Right atrium auricular region (tissue), 2 donors: ENCODE measurements around the gene ANKRD11. TPM values are rescaled to one million over a fixed set of nuclear protein-coding genes. Genes with fewer than 3 reads are reported as not detected.
"Not testable (repeated sequence)": the region's sequence is repeated elsewhere in the genome, so short reads cannot be mapped to it uniquely, and the experiment has no call there.

Experiments
- DNase-seq: peaks from one replicate; pipeline ENCODE4 v3.0.0-alpha.2; 2019; ENCODE audit warnings: low spot score
- H3K27ac ChIP-seq, 2 donors: fragments of 200-600 bp; sonication (generic); 1 replicate in 1 of 2; 2 replicates in 1 of 2; pipeline ENCODE4 v1.5.1; 2016 to 2019
- H3K27me3 ChIP-seq, 2 donors: fragments of 200-600 bp; sonication (generic); one replicate each; pipeline versions ENCODE4 v1.5.1 to v1.6.0; 2017 to 2019
- H3K36me3 ChIP-seq: fragments of 200-600 bp; sonication (generic); one replicate; pipeline ENCODE4 v1.5.1; 2016
- H3K4me1 ChIP-seq, 2 donors: fragments of 200-600 bp; sonication (generic); one replicate each; pipeline versions ENCODE4 v1.5.1 to v1.6.0; 2017 to 2019
- H3K4me3 ChIP-seq, 2 donors: fragments of 200-600 bp; sonication (generic); 1 replicate in 1 of 2; 2 replicates in 1 of 2; pipeline ENCODE4 v1.5.1; 2017 to 2019; ENCODE audit warnings: mild to moderate bottlenecking in 1 of 2, moderate library complexity in 1 of 2
- H3K9me3 ChIP-seq, 2 donors: fragments of 200-600 bp; sonication (generic); one replicate each; pipeline ENCODE4 v1.5.1; 2019
- CTCF ChIP-seq, 2 donors: fragments of 200-600 bp; sonication (generic); IDR thresholded peaks; one replicate each; pipeline ENCODE4 v1.5.1; 2019; ENCODE audit warnings: antibody characterized with exemption in 2 of 2
- total RNA-seq, 2 donors: library from RNA; depleted of rRNA; stranded (reverse); fragments of >200 nt; gene quantifications; one replicate each; pipeline ENCODE4 v1.1.0, GENCODE V29; 2016

ANKRD11 gene
- total RNA-seq, 2 donors from 2014 or later, result 55.2 to 68.1 TPM

- Histone ChIP-seq H3K4me1 (peaks cover 0 to 60% of the 10 kb centered on the region in 2 donors), H3K27me3 (no peaks in the 10 kb centered on the region), H3K9me3 (no peaks in the 10 kb centered on the region), H3K36me3 (peaks cover 16% of the 10 kb centered on the region), H3K4me3 (no peak overlapping the region), H3K27ac (peak overlapping the region in 1 of 2 donors; percentile 25)
- DNase-seq, result no peak
- TF ChIP-seq CTCF (IDR thresholded peaks at IDR 0.05), result no peak
These were observed 178.7 kb downstream of the ANKRD11 start for GRCh38 chr16:89311636-89312035.

DNA sequence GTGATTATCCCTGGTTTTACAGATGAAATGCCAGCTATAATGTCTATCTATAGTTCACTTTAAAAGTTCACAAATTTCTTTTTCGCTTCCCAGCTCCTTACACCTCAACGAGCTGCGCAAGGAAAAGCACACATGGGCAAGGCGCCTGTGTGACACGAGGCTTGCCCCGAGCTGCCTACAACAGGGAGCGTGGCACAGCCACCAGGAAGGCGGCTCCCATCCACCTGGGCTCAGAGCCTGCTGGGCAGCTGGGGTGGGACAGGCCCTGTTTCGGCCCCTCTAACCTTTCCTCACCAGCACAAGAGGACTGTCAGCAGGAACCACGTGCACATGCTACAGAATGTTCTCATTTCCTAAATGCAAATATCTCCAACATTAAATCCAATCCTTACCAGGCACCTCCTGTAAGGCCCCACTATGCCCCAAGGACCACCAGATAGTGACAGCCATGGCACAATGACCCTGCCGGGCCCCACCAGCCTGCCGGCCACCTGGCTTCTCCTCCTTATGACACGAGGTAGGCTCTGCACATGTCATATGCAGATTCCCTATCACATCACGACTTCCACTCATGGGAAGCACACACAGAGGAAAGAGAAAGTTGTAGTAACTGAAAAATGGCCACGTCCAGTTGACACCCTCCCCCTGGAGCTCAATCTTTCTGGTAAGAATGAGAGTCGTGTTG is 180.8 kb downstream of the ANKRD11 start:
- Histone ChIP-seq H3K4me1 (peaks cover 0 to 40% of the 10 kb centered on the region in 2 donors), H3K36me3 (peaks cover 22% of the 10 kb centered on the region), H3K27me3 (no peaks in the 10 kb centered on the region), H3K27ac (no peak overlapping the region), H3K9me3 (no peaks in the 10 kb centered on the region), H3K4me3 (no peak overlapping the region)
- TF ChIP-seq CTCF (IDR thresholded peaks at IDR 0.05), result no peak
- DNase-seq, result no peak

DNA sequence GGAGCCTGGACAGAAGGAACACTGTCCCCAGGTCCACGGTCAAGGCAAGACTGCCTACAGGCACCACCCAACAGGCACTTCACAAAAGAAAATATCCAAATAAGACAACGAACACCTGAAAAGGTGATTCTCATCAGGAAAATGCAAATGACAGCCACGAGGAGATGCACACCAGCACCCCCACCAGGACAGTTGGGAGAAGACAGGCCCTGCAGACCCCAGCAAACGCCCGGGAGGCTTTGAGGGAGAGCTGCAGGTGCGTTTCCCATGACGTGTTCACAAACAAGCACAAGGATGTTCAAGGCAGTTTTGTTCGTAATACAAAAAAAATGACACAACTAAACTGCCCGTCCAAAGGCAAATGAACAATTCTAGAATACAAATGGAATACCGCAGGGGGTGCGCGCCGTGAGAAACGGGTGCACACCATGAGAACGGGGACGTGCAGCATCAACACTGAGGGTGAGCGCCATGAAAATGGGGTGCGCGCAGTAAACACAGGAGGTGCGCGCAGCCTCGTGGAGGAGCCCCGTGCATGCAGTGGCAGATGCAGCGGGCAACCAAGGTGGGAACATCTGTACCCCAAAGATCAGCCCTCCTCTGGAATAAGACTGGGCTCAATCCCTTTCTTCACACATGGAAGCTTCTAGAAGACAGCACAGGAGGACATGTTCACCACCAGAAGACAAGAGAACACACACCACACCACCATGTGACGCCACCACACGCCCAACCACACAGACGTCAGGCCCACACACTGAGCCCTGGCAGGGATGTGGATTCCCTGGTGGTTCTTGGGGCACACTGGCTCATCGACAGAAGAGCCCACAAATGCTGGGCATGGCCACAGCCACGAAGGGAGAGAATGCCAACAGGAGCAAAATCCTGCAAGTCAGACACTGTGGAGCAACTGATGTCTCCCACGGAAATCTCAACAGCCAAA is 181.7 kb downstream of the ANKRD11 start:
- Histone ChIP-seq H3K27me3 (no peaks in the 10 kb centered on the region), H3K36me3 (peaks cover 31% of the 10 kb centered on the region), H3K4me1 (peaks cover 0 to 31% of the 10 kb centered on the region in 2 donors), H3K27ac (no peak overlapping the region), H3K9me3 (no peaks in the 10 kb centered on the region), H3K4me3 (no peak overlapping the region)
- peak in 1 of 2 donors; percentile 53 for TF ChIP-seq CTCF (IDR thresholded peaks at IDR 0.05)
- DNase-seq, result no peak

GRCh38 chr16:89307421-89307805 is 182.9 kb downstream of the ANKRD11 start:
- peaks cover 34% of the 10 kb centered on the region for H3K36me3 ChIP-seq
- H3K27me3 ChIP-seq, result no peaks in the 10 kb centered on the region
- H3K27ac ChIP-seq, result no peak overlapping the region
- TF ChIP-seq CTCF (IDR thresholded peaks at IDR 0.05), result no peak
- no peak for DNase-seq
- no peak overlapping the region for H3K4me3 ChIP-seq
- H3K9me3 ChIP-seq, result no peaks in the 10 kb centered on the region
- H3K4me1 ChIP-seq, result peaks cover 0 to 23% of the 10 kb centered on the region in 2 donors

- Histone ChIP-seq H3K36me3 (peaks cover 30% of the 10 kb centered on the region), H3K4me1 (peaks cover 0 to 30% of the 10 kb centered on the region in 2 donors)
- H3K27me3 ChIP-seq, H3K4me3 ChIP-seq, H3K27ac ChIP-seq, H3K9me3 ChIP-seq, DNase-seq: not testable (repeated sequence)
These were observed 183.6 kb downstream of the ANKRD11 start for GRCh38 chr16:89306457-89307420.
